ENCODE results near the gene KRT74.
"Not testable (repeated sequence)": the region's sequence is repeated elsewhere in the genome, so short reads cannot be mapped to it uniquely, and the experiment has no call there.

KRT74 gene

DNA sequence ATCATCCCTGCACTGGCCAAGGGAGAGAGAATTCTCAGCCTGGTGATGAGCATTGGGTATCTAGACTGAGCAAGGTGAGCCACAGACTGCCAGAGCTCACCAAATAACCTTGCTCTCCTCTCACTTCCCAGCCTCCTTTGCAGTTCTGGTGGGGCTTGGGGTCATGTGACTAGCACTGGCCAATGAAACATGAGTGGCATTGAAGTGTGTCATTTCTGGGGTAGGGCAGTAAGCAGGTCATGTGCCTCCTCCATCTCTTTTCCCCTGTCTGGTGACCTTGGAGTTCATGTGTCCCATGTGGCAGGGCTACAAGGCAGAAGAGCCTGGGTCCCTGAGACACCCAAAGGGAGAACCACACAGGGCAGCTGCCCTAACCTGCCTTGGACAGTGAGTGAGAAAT lies 31.2 kb upstream of the KRT74 start:
- H3K27ac ChIP-seq = no peak overlapping the region

GRCh38 chr12:52603314-52603713 lies 29.7 kb upstream of the KRT74 start:
- no peak overlapping the region for H3K27ac ChIP-seq

More for the DNA sequence above, 31.2 kb upstream of the KRT74 start:
- H3K4me3 ChIP-seq = no peak overlapping the region

GRCh38 chr12:52602552-52602951 lies 28.9 kb upstream of the KRT74 start:
- Histone ChIP-seq H3K4me3 (no peak overlapping the region), H3K27ac (no peak overlapping the region)

More at GRCh38 chr12:52603314-52603713, 29.7 kb upstream of the KRT74 start:
- H3K4me3 ChIP-seq = no peak overlapping the region

- Histone ChIP-seq H3K27ac (no peak overlapping the region), H3K4me3 (no peak overlapping the region)
Measured at GRCh38 chr12:52601671-52602070, 28.0 kb upstream of the KRT74 start.

- Histone ChIP-seq H3K4me3 (no peak within 1 kb of the TSS), H3K27ac (no peak within 1 kb of the TSS)
Measured at GRCh38 chr12:52600941-52601481, 27.4 kb upstream of the KRT74 start, which contains the start of gene KRT72. TSS of gene KRT72 (minus strand) at chr12:52601463. CDS start at chr12:52601452, 11 bp downstream.

- no peak overlapping the region for H3K27ac ChIP-seq
Measured at GRCh38 chr12:52600475-52600874, 26.8 kb upstream of the KRT74 start.

GRCh38 chr12:52600071-52600470 lies 26.4 kb upstream of the KRT74 start:
- H3K27ac ChIP-seq = no peak overlapping the region

More at GRCh38 chr12:52600475-52600874, 26.8 kb upstream of the KRT74 start:
- H3K4me3 ChIP-seq = no peak overlapping the region

GRCh38 chr12:52598966-52599365 lies 25.3 kb upstream of the KRT74 start:
- Histone ChIP-seq H3K27ac (no peak overlapping the region), H3K4me3 (no peak overlapping the region)

More at GRCh38 chr12:52600071-52600470, 26.4 kb upstream of the KRT74 start:
- no peak overlapping the region for H3K4me3 ChIP-seq

DNA sequence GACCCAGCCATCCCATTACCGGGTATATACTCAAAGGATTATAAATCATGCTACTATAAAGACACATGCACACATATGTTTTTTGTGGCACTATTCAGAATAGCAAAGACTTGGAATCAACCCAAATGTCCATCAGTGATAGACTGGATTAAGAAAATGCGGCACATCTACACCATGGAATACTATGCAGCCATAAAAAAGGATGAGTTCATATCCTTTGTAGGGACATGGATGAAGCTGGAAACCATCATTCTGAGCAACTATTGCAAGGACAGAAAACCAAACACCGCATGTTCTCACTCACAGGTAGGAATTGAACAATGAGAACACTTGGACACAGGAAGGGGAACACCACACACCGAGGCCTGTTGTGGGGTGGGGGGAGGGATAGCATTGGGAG lies 20.6 kb upstream of the KRT74 start:
- H3K27ac ChIP-seq, H3K4me3 ChIP-seq: not testable (repeated sequence)

GRCh38 chr12:52591521-52591920 lies 17.9 kb upstream of the KRT74 start:
- no peak overlapping the region for H3K4me3 ChIP-seq
- no peak overlapping the region for H3K27ac ChIP-seq

DNA sequence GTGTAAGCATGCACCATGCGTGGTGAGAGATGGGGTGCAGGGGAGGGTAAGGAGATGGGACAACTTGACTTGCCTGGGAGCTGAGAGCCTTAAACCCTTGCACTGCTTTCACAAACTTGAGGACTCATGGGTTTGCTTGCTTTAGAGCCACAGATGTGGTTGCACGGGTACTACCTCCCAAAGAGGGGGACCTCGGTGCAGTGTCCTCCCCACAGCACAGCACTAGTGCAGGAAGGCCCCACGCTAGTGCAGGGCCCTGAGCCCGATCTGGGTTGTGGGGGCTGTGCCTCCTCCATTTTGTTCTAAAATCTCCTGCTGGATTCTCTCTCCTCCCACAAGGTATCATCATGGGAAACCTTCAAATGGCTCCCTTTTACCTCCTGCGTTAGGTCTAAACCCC lies 16.4 kb upstream of the KRT74 start:
- Histone ChIP-seq H3K27ac (no peak overlapping the region), H3K4me3 (no peak overlapping the region)

DNA sequence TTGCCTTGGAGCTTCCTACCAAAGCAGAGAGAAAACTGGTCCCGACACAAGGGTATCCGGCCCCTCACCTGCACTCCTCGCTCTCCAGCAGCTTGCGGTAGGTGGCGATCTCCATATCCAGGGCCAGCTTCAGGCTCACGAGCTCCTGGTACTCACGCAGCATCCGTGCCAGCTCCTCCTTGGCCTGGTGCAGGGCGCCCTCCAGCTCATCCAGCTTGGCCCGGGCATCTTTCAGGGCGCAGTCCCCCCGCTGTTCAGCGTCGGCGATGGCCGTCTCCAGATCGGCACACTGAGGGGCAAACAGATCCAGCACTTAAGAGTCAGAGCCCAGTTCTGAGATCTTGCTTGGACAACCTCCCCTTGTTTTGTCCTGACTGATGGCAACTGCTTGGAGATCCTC lies 13.9 kb upstream of the KRT74 start:
- Histone ChIP-seq H3K4me3 (no peak overlapping the region), H3K27ac (no peak overlapping the region)

DNA sequence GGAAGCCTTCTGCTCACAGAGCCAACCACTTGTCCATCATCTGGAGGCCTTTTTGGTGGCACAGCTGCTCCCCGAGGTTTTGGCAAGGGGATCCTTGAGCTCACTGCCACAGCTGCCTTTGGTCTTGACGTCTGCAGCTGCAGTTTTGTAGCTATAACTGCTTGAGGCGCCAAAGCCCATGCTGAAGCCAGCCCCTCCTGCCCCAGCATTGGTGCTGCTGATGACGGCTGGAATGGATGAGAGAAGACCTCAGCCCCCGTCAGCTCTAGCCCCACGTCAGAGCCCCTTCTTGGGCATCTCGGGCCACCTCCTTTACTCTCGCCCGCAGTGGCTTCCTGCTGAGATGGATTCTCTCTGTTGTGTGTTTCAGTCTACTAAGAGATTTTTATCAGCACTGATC lies 12.3 kb upstream of the KRT74 start:
- H3K4me3 ChIP-seq = no peak overlapping the region
- H3K27ac ChIP-seq = no peak overlapping the region

GRCh38 chr12:52585066-52585465 lies 11.4 kb upstream of the KRT74 start:
- no peak overlapping the region for H3K27ac ChIP-seq
- H3K4me3 ChIP-seq = no peak overlapping the region

- Histone ChIP-seq H3K4me3 (no peak overlapping the region), H3K27ac (peak overlapping the region in 1 of 21 experiments; percentile 11)
Measured at GRCh38 chr12:52584156-52584682, 10.6 kb upstream of the KRT74 start.

GRCh38 chr12:52582971-52583456 lies 9.4 kb upstream of the KRT74 start:
- peak overlapping the region in 11 of 21 experiments; percentile 34 to 86 (median 75) for H3K27ac ChIP-seq
- no peak overlapping the region for H3K4me3 ChIP-seq

DNA sequence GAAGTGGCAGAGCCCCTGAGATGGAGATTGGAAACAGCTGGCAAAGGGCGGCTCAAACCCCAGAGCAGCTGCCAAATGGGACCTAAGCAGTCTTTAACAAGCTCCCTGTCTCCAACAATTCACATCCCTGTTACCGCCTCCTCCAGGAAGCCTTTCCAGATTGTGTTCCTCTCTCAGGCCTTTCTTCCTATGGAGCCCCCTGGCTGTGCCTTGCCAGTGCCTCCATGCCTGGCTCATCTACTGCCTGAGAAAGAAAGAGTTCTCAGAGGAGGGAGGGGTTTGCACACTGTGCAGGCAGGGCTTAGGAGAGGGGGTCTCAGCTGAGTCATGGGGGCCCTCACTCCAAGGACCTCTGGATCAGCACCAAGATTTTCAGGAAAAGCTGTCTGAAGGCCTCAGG lies 8.8 kb upstream of the KRT74 start:
- no peak overlapping the region for H3K4me3 ChIP-seq
- H3K27ac ChIP-seq = peak overlapping the region in 14 of 21 experiments; percentile 34 to 86 (median 68)

- Histone ChIP-seq H3K27ac (peak overlapping the region in 17 of 21 experiments; percentile 11 to 86 (median 67)), H3K4me3 (no peak overlapping the region)
Measured at GRCh38 chr12:52581481-52581880, 7.8 kb upstream of the KRT74 start.

- H3K4me3 ChIP-seq = no peak overlapping the region
Measured at GRCh38 chr12:52581066-52581465, 7.4 kb upstream of the KRT74 start.

GRCh38 chr12:52580496-52580895 lies 6.9 kb upstream of the KRT74 start:
- no peak overlapping the region for H3K4me3 ChIP-seq
- peak overlapping the region in 20 of 21 experiments; percentile 0 to 86 (median 62) for H3K27ac ChIP-seq

More at GRCh38 chr12:52581066-52581465, 7.4 kb upstream of the KRT74 start:
- H3K27ac ChIP-seq = peak overlapping the region in 20 of 21 experiments; percentile 0 to 86 (median 62)

All from skin epidermis (tissue), 12 donors.